AG04449 (cell line): ENCODE measurements around the gene PLEKHA8.

Source experiments
- CTCF ChIA-PET: fragments of 350-600 bp; formaldehyde crosslinking; extraction: SDS; loops from one replicate; lab custom pipeline; 2021; ENCODE audit warnings: antibody characterized with exemption; lab: Yijun Ruan, JAX
- POLR2A ChIA-PET: fragments of 400-600, 350-600 bp; formaldehyde crosslinking; extraction: SDS; loops from one replicate; lab custom pipeline; 2020; ENCODE audit warnings: antibody characterized with exemption, inconsistent platforms; lab: Yijun Ruan, JAX
- DNase-seq: peaks from one replicate; pipeline ENCODE4 v3.0.0-alpha.2; 2010; ENCODE audit warnings: low read depth, low spot score
- H3K4me3 ChIP-seq: 2 replicates; pipeline ENCODE4 v1.5.1; 2011; ENCODE audit warnings: low read depth, mild to moderate bottlenecking, control low read depth, low read length
- TF ChIP-seq, protein P1 (sequence below): IDR thresholded peaks from one replicate; pipeline ENCODE4 v1.5.1; 2011; ENCODE audit warnings: mild to moderate bottlenecking, moderate library complexity, low read length, control low read depth, inconsistent platforms; ENCODE audit not compliant: insufficient read depth; ENCODE audit errors: missing control alignments

Gene PLEKHA8

DNA sequence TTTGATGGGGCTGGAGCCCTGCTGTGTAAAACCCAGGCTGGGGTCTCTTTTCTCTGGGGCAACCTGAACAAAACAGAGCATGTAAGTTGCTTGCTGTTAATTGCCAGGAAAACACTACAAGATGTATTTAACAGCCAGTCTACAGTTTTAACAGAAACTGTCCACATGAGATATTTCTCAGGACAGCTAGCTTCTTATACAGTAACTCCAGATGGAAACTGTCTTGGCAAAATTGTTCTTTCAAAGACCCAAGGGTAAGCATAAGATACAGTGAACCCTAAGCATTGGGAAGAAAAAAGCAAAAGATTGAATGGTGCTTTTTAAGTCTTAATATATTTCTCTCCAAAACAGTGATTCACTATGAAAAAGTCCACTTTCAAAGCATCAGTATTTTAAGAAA, 9.8 kb upstream of the PLEKHA8 start:
- ChIA-PET CTCF (no interaction called here), POLR2A (interaction anchor here (0.7 kb wide), 1 partner anchor 14 kb away, joined by 3 read pairs; no protein-coding TSS in a partner anchor)
- TF ChIP-seq, protein P1, sequence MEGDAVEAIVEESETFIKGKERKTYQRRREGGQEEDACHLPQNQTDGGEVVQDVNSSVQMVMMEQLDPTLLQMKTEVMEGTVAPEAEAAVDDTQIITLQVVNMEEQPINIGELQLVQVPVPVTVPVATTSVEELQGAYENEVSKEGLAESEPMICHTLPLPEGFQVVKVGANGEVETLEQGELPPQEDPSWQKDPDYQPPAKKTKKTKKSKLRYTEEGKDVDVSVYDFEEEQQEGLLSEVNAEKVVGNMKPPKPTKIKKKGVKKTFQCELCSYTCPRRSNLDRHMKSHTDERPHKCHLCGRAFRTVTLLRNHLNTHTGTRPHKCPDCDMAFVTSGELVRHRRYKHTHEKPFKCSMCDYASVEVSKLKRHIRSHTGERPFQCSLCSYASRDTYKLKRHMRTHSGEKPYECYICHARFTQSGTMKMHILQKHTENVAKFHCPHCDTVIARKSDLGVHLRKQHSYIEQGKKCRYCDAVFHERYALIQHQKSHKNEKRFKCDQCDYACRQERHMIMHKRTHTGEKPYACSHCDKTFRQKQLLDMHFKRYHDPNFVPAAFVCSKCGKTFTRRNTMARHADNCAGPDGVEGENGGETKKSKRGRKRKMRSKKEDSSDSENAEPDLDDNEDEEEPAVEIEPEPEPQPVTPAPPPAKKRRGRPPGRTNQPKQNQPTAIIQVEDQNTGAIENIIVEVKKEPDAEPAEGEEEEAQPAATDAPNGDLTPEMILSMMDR = no peak
- H3K4me3 ChIP-seq = no peak overlapping the region
- no peak for DNase-seq

- no peak for DNase-seq
- TF ChIP-seq, protein P1 = no peak
- ChIA-PET POLR2A (no interaction called here), CTCF (no interaction called here)
- no peak overlapping the region for H3K4me3 ChIP-seq
These were observed 8.8 kb upstream of the PLEKHA8 start for GRCh38 chr7:30019387-30019786.

GRCh38 chr7:30019960-30020359, 8.3 kb upstream of the PLEKHA8 start:
- H3K4me3 ChIP-seq = no peak overlapping the region
- DNase-seq = no peak
- TF ChIP-seq, protein P1 = no peak
- ChIA-PET CTCF (no interaction called here), POLR2A (no interaction called here)

DNA sequence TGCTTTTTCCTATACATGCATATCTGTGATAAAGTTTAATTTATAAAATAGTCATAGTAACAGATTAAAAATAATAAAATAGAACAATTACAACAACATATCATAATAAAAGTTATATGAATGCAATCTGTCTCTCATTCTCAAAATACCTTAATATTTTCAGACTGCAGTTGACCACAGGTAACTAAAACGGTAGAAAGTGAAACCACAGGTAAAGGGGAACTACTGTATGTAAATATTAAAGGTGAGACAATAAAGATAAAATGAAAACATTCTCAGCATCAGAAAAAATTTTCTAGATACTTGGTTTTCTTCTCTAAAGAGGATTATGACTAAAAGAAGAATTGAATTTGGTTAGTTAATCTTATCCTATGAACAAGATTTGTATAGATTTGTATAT, 7.7 kb upstream of the PLEKHA8 start:
- ChIA-PET POLR2A (no interaction called here), CTCF (no interaction called here)
- no peak overlapping the region for H3K4me3 ChIP-seq
- no peak for DNase-seq
- TF ChIP-seq, protein P1 = no peak

GRCh38 chr7:30022991-30023390, 5.2 kb upstream of the PLEKHA8 start:
- ChIA-PET CTCF (interaction anchor here (0.9 to 1.3 kb wide), 2 partner anchors 12 to 41 kb away, joined by 3 to 4 read pairs; no protein-coding TSS in a partner anchor), POLR2A (no interaction called here)
- no peak for DNase-seq
- TF ChIP-seq, protein P1 = no peak
- no peak overlapping the region for H3K4me3 ChIP-seq

DNA sequence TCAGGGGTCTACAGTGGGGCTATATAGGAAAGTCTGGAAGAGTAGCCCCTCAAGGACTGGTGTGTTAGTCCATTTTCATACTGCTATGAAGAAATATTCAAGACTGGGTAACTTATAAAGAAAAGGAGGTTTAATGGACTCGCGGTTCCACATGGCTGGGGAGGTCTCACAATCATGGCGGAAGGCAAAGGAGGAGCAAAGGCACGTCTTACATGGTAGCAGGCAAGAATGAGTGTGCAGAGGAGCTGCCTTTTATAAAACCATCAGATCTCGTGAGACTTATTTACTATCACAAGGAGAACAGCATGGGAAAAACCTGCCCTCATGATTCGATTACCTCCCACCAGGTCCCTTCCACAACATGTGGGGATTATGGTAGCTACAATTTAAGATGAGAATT, 4.7 kb upstream of the PLEKHA8 start:
- no peak overlapping the region for H3K4me3 ChIP-seq
- no peak for DNase-seq
- CTCF ChIA-PET = interaction anchor here (0.9 kb wide), 2 partner anchors 12 to 38 kb away, joined by 3 to 5 read pairs; no protein-coding TSS in a partner anchor
- TF ChIP-seq, protein P1 = no peak
- POLR2A ChIA-PET = no interaction called here
